Osteocyte (in vitro differentiated cells): ENCODE data around the gene CCDC51. TPM values are rescaled to one million over a fixed set of nuclear protein-coding genes. Genes with fewer than 3 reads are reported as not detected.

Experiments used
- DNase-seq: peaks from one replicate; pipeline ENCODE4 v3.0.0; 2021; ENCODE audit warnings: mixed read lengths; ENCODE audit not compliant: unreplicated experiment; ENCODE audit errors: extremely low spot score
- H3K27ac Mint-ChIP-seq: one replicate; pipeline ENCODE4 v1.8.0; 2021; ENCODE audit warnings: mild to moderate bottlenecking, mixed read lengths; ENCODE audit not compliant: unreplicated experiment
- H3K27me3 Mint-ChIP-seq: one replicate; pipeline ENCODE4 v1.8.0; 2021; ENCODE audit warnings: mixed read lengths; ENCODE audit not compliant: unreplicated experiment
- H3K36me3 Mint-ChIP-seq: one replicate; pipeline ENCODE4 v1.8.0; 2021; ENCODE audit warnings: mixed read lengths; ENCODE audit not compliant: unreplicated experiment
- H3K4me1 Mint-ChIP-seq: one replicate; pipeline ENCODE4 v1.8.0; 2021; ENCODE audit warnings: mixed read lengths; ENCODE audit not compliant: unreplicated experiment
- H3K4me3 Mint-ChIP-seq: one replicate; pipeline ENCODE4 v1.8.0; 2021; ENCODE audit warnings: mild to moderate bottlenecking, moderate library complexity, mixed read lengths; ENCODE audit not compliant: unreplicated experiment
- H3K9me3 Mint-ChIP-seq: one replicate; pipeline ENCODE4 v1.8.0; 2021; ENCODE audit warnings: mixed read lengths; ENCODE audit not compliant: unreplicated experiment
- total RNA-seq: library from RNA; stranded (reverse); gene quantifications from 2 replicates; pipeline ENCODE4 v1.2.1, GENCODE V29; 2021
- TF ChIP-seq, protein P1 (sequence below): fragments of 200-600 bp; sonication (generic); IDR thresholded peaks from 2 replicates; pipeline ENCODE4 v1.5.0; 2021; ENCODE audit warnings: antibody characterized with exemption, mild to moderate bottlenecking, moderate library complexity

Gene CCDC51
- total RNA-seq, 1 donor from 2014 or later = 11.3 TPM

DNA sequence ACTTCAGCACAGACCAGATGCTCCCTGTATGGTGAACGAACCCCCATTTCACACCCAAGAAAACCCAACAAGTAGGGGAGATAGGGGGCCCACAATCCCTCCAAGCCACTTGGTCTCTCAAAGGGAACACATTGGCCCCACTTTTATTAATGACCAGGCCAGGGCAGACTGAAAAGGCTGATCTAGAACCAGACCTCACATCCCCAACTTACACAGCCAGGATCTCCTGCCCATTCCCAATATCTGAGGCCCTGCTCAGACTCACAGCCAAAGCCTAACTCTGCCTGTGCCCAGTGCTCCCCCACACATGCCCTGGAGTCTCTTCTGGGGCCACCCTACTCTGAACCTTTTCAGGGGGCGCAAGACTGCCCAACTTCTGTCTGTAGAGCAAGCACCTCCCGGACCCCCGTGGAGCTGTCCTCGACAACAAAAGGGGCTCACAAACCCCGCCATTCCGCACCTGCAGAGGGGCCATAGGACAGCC lies 11.8 kb downstream of the CCDC51 start:
- Mint-ChIP-seq H3K4me3 (peak overlapping the region; percentile 72), H3K9me3 (no peaks in the 10 kb centered on the region), H3K27me3 (no peaks in the 10 kb centered on the region), H3K4me1 (peaks cover 65% of the 10 kb centered on the region), H3K27ac (peak overlapping the region; percentile 73), H3K36me3 (peaks cover 7% of the 10 kb centered on the region)
- TF ChIP-seq, protein P1, sequence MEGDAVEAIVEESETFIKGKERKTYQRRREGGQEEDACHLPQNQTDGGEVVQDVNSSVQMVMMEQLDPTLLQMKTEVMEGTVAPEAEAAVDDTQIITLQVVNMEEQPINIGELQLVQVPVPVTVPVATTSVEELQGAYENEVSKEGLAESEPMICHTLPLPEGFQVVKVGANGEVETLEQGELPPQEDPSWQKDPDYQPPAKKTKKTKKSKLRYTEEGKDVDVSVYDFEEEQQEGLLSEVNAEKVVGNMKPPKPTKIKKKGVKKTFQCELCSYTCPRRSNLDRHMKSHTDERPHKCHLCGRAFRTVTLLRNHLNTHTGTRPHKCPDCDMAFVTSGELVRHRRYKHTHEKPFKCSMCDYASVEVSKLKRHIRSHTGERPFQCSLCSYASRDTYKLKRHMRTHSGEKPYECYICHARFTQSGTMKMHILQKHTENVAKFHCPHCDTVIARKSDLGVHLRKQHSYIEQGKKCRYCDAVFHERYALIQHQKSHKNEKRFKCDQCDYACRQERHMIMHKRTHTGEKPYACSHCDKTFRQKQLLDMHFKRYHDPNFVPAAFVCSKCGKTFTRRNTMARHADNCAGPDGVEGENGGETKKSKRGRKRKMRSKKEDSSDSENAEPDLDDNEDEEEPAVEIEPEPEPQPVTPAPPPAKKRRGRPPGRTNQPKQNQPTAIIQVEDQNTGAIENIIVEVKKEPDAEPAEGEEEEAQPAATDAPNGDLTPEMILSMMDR = no peak
- DNase-seq = no peak

GRCh38 chr3:48427630-48427962 lies 12.3 kb downstream of the CCDC51 start:
- no peak for DNase-seq
- H3K9me3 Mint-ChIP-seq = no peaks in the 10 kb centered on the region
- H3K27me3 Mint-ChIP-seq = no peaks in the 10 kb centered on the region
- TF ChIP-seq, protein P1 = no peak
- peak overlapping the region; percentile 72 for H3K4me3 Mint-ChIP-seq
- peaks cover 9% of the 10 kb centered on the region for H3K36me3 Mint-ChIP-seq
- H3K27ac Mint-ChIP-seq = peak overlapping the region; percentile 73
- peaks cover 67% of the 10 kb centered on the region for H3K4me1 Mint-ChIP-seq

- Mint-ChIP-seq H3K27me3 (no peaks in the 10 kb centered on the region), H3K4me1 (peaks cover 67% of the 10 kb centered on the region), H3K36me3 (peaks cover 9% of the 10 kb centered on the region), H3K4me3 (peak overlapping the region; percentile 3), H3K9me3 (no peaks in the 10 kb centered on the region), H3K27ac (peak overlapping the region; percentile 73)
- DNase-seq = no peak
- TF ChIP-seq, protein P1 = no peak
These were observed 12.8 kb downstream of the CCDC51 start for GRCh38 chr3:48426944-48427629.

- Mint-ChIP-seq H3K4me3 (peak overlapping the region; percentile 3), H3K36me3 (peaks cover 4% of the 10 kb centered on the region), H3K9me3 (no peaks in the 10 kb centered on the region), H3K27me3 (no peaks in the 10 kb centered on the region), H3K4me1 (peaks cover 65% of the 10 kb centered on the region), H3K27ac (peak overlapping the region; percentile 80)
- no peak for DNase-seq
- TF ChIP-seq, protein P1 = no peak
These were observed 13.5 kb downstream of the CCDC51 start for GRCh38 chr3:48426401-48426909.

DNA sequence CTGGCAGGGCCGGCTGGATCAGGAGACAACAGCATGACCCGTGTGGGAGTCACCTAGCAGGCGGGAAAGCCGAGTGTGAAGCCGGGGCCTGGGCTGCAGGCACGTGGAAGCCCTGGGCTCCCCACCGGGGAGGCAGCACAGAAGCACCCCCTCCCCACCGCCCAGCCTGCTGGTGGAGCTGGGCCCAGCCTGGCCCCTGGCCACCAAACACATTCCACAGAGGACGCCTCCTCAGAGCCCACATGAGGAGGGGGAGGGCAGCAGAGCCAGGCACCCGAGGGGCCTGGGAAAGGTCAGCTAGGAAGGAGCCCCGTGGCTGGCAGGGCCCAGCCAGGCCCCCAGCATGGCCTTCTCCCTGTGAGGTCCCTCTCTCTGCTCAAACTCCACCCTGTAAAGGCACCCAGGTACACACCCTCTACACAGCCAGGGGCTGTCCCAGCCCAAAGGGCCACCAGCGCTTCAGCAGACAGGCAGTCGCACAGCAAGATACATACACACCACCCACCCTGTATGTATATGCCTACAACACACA lies 14.6 kb downstream of the CCDC51 start:
- H3K4me3 Mint-ChIP-seq = peak overlapping the region; percentile 23
- TF ChIP-seq, protein P1 = no peak
- H3K27me3 Mint-ChIP-seq = no peaks in the 10 kb centered on the region
- DNase-seq = no peak
- H3K4me1 Mint-ChIP-seq = peaks cover 58% of the 10 kb centered on the region
- H3K9me3 Mint-ChIP-seq = no peaks in the 10 kb centered on the region
- H3K36me3 Mint-ChIP-seq = peaks cover 6% of the 10 kb centered on the region
- H3K27ac Mint-ChIP-seq = peak overlapping the region; percentile 80
